BE2C (cell line): Measurements from ENCODE around the gene GRPEL1.

Experiments
- DNase-seq: peaks from one replicate; pipeline ENCODE4 v3.0.0-alpha.2; 2020
- H3K27me3 ChIP-seq: fragments of 250-450 bp; sonication (Bioruptor Pico); 2 replicates; pipeline ENCODE4 v1.5.1; 2020; ENCODE audit warnings: mild to moderate bottlenecking
- H3K36me3 ChIP-seq: fragments of 250-450 bp; sonication (Bioruptor Pico); 2 replicates; pipeline ENCODE4 v1.5.1; 2020; ENCODE audit warnings: mild to moderate bottlenecking
- H3K4me1 ChIP-seq: fragments of 250-450 bp; sonication (Bioruptor Pico); 2 replicates; pipeline ENCODE4 v1.5.1; 2020
- H3K4me3 ChIP-seq: 2 replicates; pipeline ENCODE4 v1.5.1; 2011; ENCODE audit warnings: low read depth, low read length
- H3K9me3 ChIP-seq: fragments of 250-450 bp; sonication (Bioruptor Pico); 2 replicates; pipeline ENCODE4 v1.5.1; 2020
- TF ChIP-seq, protein P1 (sequence below): IDR thresholded peaks from 2 replicates; pipeline ENCODE4 v1.5.1; 2012; ENCODE audit warnings: mild to moderate bottlenecking, low read depth, low read length

The GRPEL1 gene

DNA sequence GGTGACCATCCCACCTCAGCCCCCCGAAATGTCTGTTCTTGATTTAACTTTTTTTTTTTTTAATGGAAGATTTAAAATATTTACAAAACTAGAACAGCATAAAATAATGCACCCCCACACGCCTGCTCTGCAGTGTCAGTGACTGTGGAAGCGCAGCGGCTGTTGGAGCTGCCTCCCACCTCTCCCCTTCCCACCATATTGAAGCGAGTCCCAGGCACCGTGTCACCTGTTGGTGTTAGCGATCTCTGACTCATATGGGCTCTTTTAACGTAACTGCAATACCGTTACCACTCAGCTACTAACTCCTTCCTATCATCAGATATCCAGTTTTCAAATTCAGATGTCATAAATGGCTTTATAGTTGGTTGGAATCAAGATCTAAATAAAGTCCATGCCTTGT lies 41.8 kb downstream of the GRPEL1 start:
- Histone ChIP-seq H3K9me3 (no peaks in the 10 kb centered on the region), H3K36me3 (peaks cover 51% of the 10 kb centered on the region), H3K4me3 (no peak overlapping the region), H3K4me1 (no peaks in the 10 kb centered on the region), H3K27me3 (no peaks in the 10 kb centered on the region)
- TF ChIP-seq, protein P1, sequence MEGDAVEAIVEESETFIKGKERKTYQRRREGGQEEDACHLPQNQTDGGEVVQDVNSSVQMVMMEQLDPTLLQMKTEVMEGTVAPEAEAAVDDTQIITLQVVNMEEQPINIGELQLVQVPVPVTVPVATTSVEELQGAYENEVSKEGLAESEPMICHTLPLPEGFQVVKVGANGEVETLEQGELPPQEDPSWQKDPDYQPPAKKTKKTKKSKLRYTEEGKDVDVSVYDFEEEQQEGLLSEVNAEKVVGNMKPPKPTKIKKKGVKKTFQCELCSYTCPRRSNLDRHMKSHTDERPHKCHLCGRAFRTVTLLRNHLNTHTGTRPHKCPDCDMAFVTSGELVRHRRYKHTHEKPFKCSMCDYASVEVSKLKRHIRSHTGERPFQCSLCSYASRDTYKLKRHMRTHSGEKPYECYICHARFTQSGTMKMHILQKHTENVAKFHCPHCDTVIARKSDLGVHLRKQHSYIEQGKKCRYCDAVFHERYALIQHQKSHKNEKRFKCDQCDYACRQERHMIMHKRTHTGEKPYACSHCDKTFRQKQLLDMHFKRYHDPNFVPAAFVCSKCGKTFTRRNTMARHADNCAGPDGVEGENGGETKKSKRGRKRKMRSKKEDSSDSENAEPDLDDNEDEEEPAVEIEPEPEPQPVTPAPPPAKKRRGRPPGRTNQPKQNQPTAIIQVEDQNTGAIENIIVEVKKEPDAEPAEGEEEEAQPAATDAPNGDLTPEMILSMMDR, result no peak
- no peak for DNase-seq

DNA sequence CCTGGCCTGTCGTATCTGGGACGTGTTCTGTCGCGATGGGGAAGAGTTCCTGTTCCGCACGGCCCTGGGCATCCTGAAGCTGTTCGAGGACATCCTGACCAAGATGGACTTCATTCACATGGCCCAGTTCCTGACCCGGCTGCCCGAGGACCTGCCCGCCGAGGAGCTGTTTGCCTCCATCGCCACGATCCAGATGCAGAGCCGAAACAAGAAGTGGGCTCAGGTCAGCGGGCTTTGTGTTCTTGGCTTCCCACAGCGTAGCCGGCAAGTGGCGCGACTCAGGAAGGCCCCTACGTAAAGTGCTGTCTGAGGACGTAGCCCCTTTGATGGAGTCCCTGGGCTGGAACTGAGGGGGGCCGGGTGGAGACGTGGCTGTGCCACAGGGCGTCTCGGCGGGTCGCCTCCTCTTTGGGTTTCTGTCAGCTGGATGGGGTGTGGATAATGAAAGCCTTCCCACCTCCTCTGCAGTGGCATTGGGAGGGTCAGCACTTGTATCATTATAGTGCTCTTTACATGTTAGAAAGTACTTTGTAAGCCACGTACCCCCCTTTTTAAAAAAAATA lies 42.7 kb downstream of the GRPEL1 start:
- H3K4me1 ChIP-seq, result no peaks in the 10 kb centered on the region

GRCh38 chr4:7024336-7024890 lies 43.5 kb downstream of the GRPEL1 start:
- TF ChIP-seq, protein P1, result no peak
- Histone ChIP-seq H3K9me3 (no peaks in the 10 kb centered on the region), H3K4me3 (no peak overlapping the region), H3K27me3 (no peaks in the 10 kb centered on the region), H3K36me3 (peaks cover 42% of the 10 kb centered on the region), H3K4me1 (no peaks in the 10 kb centered on the region)
- DNase-seq, result no peak

More for the DNA sequence above, 42.7 kb downstream of the GRPEL1 start:
- Histone ChIP-seq H3K27me3 (no peaks in the 10 kb centered on the region), H3K9me3 (no peaks in the 10 kb centered on the region), H3K4me3 (no peak overlapping the region), H3K36me3 (peaks cover 49% of the 10 kb centered on the region)
- DNase-seq, result no peak
- TF ChIP-seq, protein P1, result no peak

DNA sequence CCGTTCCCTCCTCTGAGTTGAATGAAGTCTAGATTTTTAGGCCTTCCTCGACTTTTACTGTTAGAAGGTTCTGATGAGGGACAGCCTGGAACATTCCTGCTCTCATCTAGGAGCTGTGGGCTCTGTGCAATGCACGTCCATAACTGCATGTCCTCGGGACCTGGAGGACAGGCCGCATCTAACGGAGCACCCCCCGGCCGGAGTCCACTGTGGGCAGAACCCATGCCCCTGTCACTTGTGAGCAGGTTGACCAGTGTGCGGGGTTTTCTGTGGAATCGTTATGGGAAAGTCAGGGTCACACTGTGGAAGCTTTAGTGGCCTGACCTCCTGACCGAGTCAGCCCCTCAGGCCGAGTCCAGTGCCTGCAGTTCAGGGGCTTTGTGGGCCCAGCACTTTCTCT lies 44.0 kb downstream of the GRPEL1 start:
- H3K4me1 ChIP-seq, result no peaks in the 10 kb centered on the region
- TF ChIP-seq, protein P1, result no peak
- no peak for DNase-seq
- H3K4me3 ChIP-seq, result no peak overlapping the region
- no peaks in the 10 kb centered on the region for H3K27me3 ChIP-seq
- peaks cover 37% of the 10 kb centered on the region for H3K36me3 ChIP-seq
- H3K9me3 ChIP-seq, result no peaks in the 10 kb centered on the region

DNA sequence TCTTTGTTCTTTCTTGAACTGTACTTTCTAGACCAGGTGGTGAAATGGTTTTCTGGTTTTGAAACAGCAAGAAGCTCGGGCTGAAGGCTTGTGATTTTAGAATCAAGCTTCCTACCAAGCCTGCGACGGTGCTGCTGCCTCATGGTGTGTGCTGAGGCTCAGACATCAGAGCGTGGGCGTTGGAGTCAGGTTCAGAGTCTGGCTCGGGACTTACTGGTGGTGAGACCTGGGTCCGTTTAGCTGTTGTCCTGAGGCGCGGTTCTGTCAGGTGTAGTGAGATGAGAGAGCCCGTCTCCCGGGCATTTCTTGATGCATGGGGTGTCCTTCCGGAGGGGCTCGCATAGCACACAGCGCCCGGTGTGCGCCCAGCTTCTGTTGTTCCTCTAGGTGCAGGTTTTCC lies 44.4 kb downstream of the GRPEL1 start:
- TF ChIP-seq, protein P1, result no peak
- DNase-seq, result no peak
- no peaks in the 10 kb centered on the region for H3K27me3 ChIP-seq
- peaks cover 37% of the 10 kb centered on the region for H3K36me3 ChIP-seq
- H3K4me3 ChIP-seq, result no peak overlapping the region
- H3K4me1 ChIP-seq, result no peaks in the 10 kb centered on the region
- H3K9me3 ChIP-seq, result no peaks in the 10 kb centered on the region

- Histone ChIP-seq H3K9me3 (no peaks in the 10 kb centered on the region), H3K27me3 (no peaks in the 10 kb centered on the region), H3K36me3 (peaks cover 38% of the 10 kb centered on the region), H3K4me3 (no peak overlapping the region), H3K4me1 (no peaks in the 10 kb centered on the region)
- no peak for DNase-seq
- TF ChIP-seq, protein P1, result no peak
Observed at GRCh38 chr4:7021930-7022664, 45.8 kb downstream of the GRPEL1 start.
